ENCODE measurements around the gene HIPK4. TPM values are rescaled to one million over a fixed set of nuclear protein-coding genes. Genes with fewer than 3 reads are reported as not detected.

HIPK4 gene
- total and polyA plus RNA-seq, 2 of the 8 experiments (the other 6 are each of a cell fraction or from before 2014, with no cell fraction given), result 0.15 to 0.57 TPM

DNA sequence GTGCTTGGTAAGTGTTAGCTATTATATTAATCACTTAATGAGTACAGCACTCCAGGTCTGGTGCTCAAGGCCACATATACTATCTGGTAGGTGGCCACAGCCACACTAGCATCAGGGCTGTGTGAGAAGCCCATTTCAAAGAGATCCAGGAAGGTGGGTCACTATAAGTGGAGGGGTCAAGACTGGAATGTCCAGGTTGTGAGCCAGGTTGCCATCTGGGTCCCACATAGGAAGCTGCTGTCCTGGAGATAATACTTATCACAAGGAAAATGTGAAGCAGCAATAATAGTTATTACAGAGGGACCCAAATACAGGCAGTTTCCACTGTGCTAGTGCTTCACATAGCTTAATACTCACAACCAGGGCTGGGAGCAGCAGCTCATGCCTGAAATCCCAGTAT is 54.9 kb downstream of the HIPK4 start:
- H4K20me1 ChIP-seq (replicated peaks in 1 of 2; ENCODE audit: control insufficient read depth in 1 of 2, insufficient read depth in 2 of 2, low read length in 2 of 2), result no peaks in the 10 kb centered on the region
- H3K79me1 ChIP-seq (ENCODE audit: low read depth, low read length), result no peaks in the 10 kb centered on the region
- no peaks in the 10 kb centered on the region for H3K9me3 ChIP-seq (ENCODE audit: insufficient read depth in 2 of 2, low read depth in 1 of 2, low read length in 1 of 2)
- H3K4me1 ChIP-seq (replicated peaks in 1 of 4; ENCODE audit: control insufficient read depth in 3 of 4, insufficient read depth in 4 of 4, low read length in 3 of 4), result no peaks in the 10 kb centered on the region
- H3K14ac ChIP-seq (ENCODE audit: insufficient read length), result no peak overlapping the region
- no peak overlapping the region for H2BK5ac ChIP-seq (ENCODE audit: low read depth, low read length)
- H3K23me2 ChIP-seq (ENCODE audit: low read depth, low read length), result no peaks in the 10 kb centered on the region
- H4K91ac ChIP-seq (replicated peaks; ENCODE audit: insufficient read length, low read length), result no peak overlapping the region
- H3K9ac ChIP-seq (replicated peaks in 1 of 4; ENCODE audit: extremely low read depth in 1 of 4, low read depth in 3 of 4, low read length in 3 of 4), result no peak overlapping the region
- no peak overlapping the region for H2BK15ac ChIP-seq (ENCODE audit: low read length)
- H3K4me3 ChIP-seq (ENCODE audit: extremely low read depth in 1 of 4, insufficient read depth in 2 of 4, low read depth in 3 of 4, low read length in 4 of 4), result no peak overlapping the region
- no peak overlapping the region for H3K4me2 ChIP-seq (ENCODE audit: insufficient read depth in 1 of 2, low read depth in 2 of 2, low read length in 2 of 2)
- H4K5ac ChIP-seq (ENCODE audit: insufficient read length, low read depth, low read length), result no peak overlapping the region
- no peaks in the 10 kb centered on the region; a peak in 1 of 4 replicates for H3K79me2 ChIP-seq (ENCODE audit: control insufficient read depth in 1 of 2, insufficient read depth in 2 of 2, low read length in 2 of 2)
- no peak for TF ChIP-seq SP2 (IDR thresholded peaks at IDR 0.05; ENCODE audit: low read length)
- TF ChIP-seq HDAC6 (IDR thresholded peaks at IDR 0.05; ENCODE audit: low read depth, low read length), result no peak
- no peak for TF ChIP-seq SIRT6 (IDR thresholded peaks at IDR 0.05; ENCODE audit: low read length)
- TF ChIP-seq RBBP5 (IDR thresholded peaks at IDR 0.05; ENCODE audit: borderline replicate concordance, low read depth, low read length), result no peak
- no peak for TF ChIP-seq TBP (IDR thresholded peaks at IDR 0.05; ENCODE audit: low read depth, low read length)
- no peak for TF ChIP-seq SIX5 (IDR thresholded peaks at IDR 0.05; ENCODE audit: low read depth, low read length)
- peaks cover 0 to 13% (median 6%) of the 10 kb centered on the region in 4 experiments; a peak in 7 of 8 replicates for H3K36me3 ChIP-seq (ENCODE audit: control insufficient read depth in 2 of 4, insufficient read depth in 4 of 4, low read length in 3 of 4)
- no peak overlapping the region for H3K18ac ChIP-seq (ENCODE audit: extremely low read depth, low read length)
- no peak overlapping the region for H3K27ac ChIP-seq (ENCODE audit: low read depth, low read length)
- H2BK120ac ChIP-seq (replicated peaks; ENCODE audit: low read depth, low read length), result no peak overlapping the region
- CTCF ChIA-PET (ENCODE audit: partially characterized antibody), result interaction anchor here (0.6 to 1.2 kb wide), 4 partner anchors 9 to 359 kb away, joined by 3 to 4 read pairs (median 4); no protein-coding TSS in a partner anchor
- no peak overlapping the region for H3K56ac ChIP-seq (replicated peaks; ENCODE audit: insufficient read length, low read depth, low read length)
- H2BK20ac ChIP-seq (ENCODE audit: low read length), result no peak overlapping the region
- no peak overlapping the region for H3K23ac ChIP-seq (ENCODE audit: insufficient read length)
- no peak overlapping the region for H3K4ac ChIP-seq (replicated peaks; ENCODE audit: insufficient read length, low read depth, low read length)
- no peak overlapping the region for H4K8ac ChIP-seq (ENCODE audit: extremely low read depth, insufficient read depth, low read length)
- no peak for FAIRE-seq
- no peak for DNase-seq (ENCODE audit: low read depth in 1 of 2, low spot score in 2 of 2)
- H2AK5ac ChIP-seq (ENCODE audit: low read depth, low read length), result no peak overlapping the region
- H2BK12ac ChIP-seq (ENCODE audit: low read depth, low read length), result no peak overlapping the region
- H3K27me3 ChIP-seq (replicated peaks in 1 of 4; ENCODE audit: control insufficient read depth in 3 of 4, extremely low read depth in 1 of 4, insufficient read depth in 3 of 4, low read length in 3 of 4), result no peaks in the 10 kb centered on the region
- POLR2A ChIA-PET (ENCODE audit: partially characterized antibody), result interaction anchor here (0.7 to 1.3 kb wide), 4 partner anchors 11 to 58 kb away, joined by 3 to 4 read pairs (median 4); no protein-coding TSS in a partner anchor
- no peak overlapping the region for H2AFZ ChIP-seq (ENCODE audit: low read length)

All from H1 (cell line).